Measurements from ENCODE around the gene FGF3. TPM values are rescaled to one million over a fixed set of nuclear protein-coding genes. Genes with fewer than 3 reads are reported as not detected.

The FGF3 gene
- under 1 TPM in 1 of 3 donors, not detected in 2; 0.10 TPM for polyA plus RNA-seq (ENCODE audit: insufficient read length in 3 of 3)
- long read RNA-seq, donor 1, result 0 reads
- long read RNA-seq, donor 2, result 0 reads
- long read RNA-seq, donor 3, result 0 reads
- long read RNA-seq, donor 4, result 0 reads
- long read RNA-seq, donor 5, result 0 reads
- long read RNA-seq, donor 6, result 0 reads
- long read RNA-seq, donor 7, result 0 reads
- long read RNA-seq, donor 8, result 0 reads
- long read RNA-seq, donor 9, result 0 reads
- long read RNA-seq, donor 10, result 0 reads
- long read RNA-seq, donor 11, result 0 reads
- long read RNA-seq, donor 12, result 0 reads
- long read RNA-seq, donor 13, result 0 reads
- long read RNA-seq, donor 14, result 0 reads
- long read RNA-seq, donor 15, result 0 reads
- long read RNA-seq, donor 16, result 0 reads

GRCh38 chr11:69818603-69819441 is at the start of gene FGF3:
Gene FGF3, minus strand, starts transcription at chr11:69819416. Its CDS starts 483 bp downstream, at chr11:69818933.
- no peak for DNase-seq

GRCh38 chr11:69868871-69869270 is 49.7 kb upstream of the FGF3 start:
- DNase-seq, result no peak

- peak; percentile 85 for DNase-seq
Measured at GRCh38 chr11:69868006-69868810, 49.0 kb upstream of the FGF3 start.

- no peak for DNase-seq
Measured at GRCh38 chr11:69867076-69868005, 48.1 kb upstream of the FGF3 start.

- no peak for DNase-seq
Measured at GRCh38 chr11:69866648-69867047, 47.4 kb upstream of the FGF3 start.

- no peak for DNase-seq
Measured at GRCh38 chr11:69865707-69866106, 46.5 kb upstream of the FGF3 start.

- no peak for DNase-seq
Measured at GRCh38 chr11:69864686-69865661, 45.8 kb upstream of the FGF3 start.

- no peak for DNase-seq
Measured at GRCh38 chr11:69863544-69864200, 44.5 kb upstream of the FGF3 start.

- DNase-seq, result no peak
Measured at GRCh38 chr11:69862797-69863543, 43.8 kb upstream of the FGF3 start.

- no peak for DNase-seq
Measured at GRCh38 chr11:69862331-69862771, 43.1 kb upstream of the FGF3 start.

- no peak for DNase-seq
Measured at GRCh38 chr11:69861901-69862300, 42.7 kb upstream of the FGF3 start.

- no peak for DNase-seq
Measured at GRCh38 chr11:69860796-69861445, 41.7 kb upstream of the FGF3 start.

GRCh38 chr11:69860244-69860643 is 41.0 kb upstream of the FGF3 start:
- no peak for DNase-seq

- no peak for DNase-seq
Measured at GRCh38 chr11:69859275-69859934, 40.2 kb upstream of the FGF3 start.

- DNase-seq, result no peak
Measured at GRCh38 chr11:69855421-69855820, 36.2 kb upstream of the FGF3 start.

GRCh38 chr11:69854713-69855112 is 35.5 kb upstream of the FGF3 start:
- no peak for DNase-seq

GRCh38 chr11:69852056-69852455 is 32.8 kb upstream of the FGF3 start:
- no peak for DNase-seq
